Astrocyte of the cerebellum (primary cell): ENCODE measurements around the gene PLA2G4B.

Source experiments
- DNase-seq: peaks from one replicate; pipeline ENCODE4 v3.0.0-alpha.2; 2011; ENCODE audit warnings: low read depth
- H3K4me3 ChIP-seq: 2 replicates; pipeline ENCODE4 v1.5.1; 2011; ENCODE audit warnings: mild to moderate bottlenecking, low read depth, low read length, moderate library complexity
- in situ Hi-C: cut with HindIII; loops from 2 replicates; pipeline ENCODE4 v1.10.0; 2017; ENCODE audit warnings: low sequenced_read_pairs
- TF ChIP-seq, protein P1 (sequence below): IDR thresholded peaks from 2 replicates; pipeline ENCODE4 v1.5.1; 2012; ENCODE audit warnings: low read length, low read depth, moderate library complexity, mild to moderate bottlenecking; ENCODE audit errors: missing control alignments

The PLA2G4B gene

DNA sequence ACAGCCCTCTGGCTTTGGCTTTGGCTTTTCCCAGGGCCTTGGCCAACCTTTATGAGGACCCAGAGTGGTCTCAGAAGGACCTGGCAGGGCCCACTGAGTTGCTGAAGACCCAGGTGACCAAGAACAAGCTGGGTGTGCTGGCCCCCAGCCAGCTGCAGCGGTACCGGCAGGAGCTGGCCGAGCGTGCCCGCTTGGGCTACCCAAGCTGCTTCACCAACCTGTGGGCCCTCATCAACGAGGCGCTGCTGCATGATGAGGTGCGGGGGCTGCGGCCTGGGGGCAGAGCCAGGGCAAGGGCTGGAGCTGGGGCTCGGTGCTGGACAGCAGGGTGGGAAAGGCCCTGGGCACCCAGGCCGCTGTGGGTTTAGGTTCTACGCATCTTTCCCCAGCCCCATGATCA lies 6.2 kb downstream of the PLA2G4B start:
- TF ChIP-seq, protein P1, sequence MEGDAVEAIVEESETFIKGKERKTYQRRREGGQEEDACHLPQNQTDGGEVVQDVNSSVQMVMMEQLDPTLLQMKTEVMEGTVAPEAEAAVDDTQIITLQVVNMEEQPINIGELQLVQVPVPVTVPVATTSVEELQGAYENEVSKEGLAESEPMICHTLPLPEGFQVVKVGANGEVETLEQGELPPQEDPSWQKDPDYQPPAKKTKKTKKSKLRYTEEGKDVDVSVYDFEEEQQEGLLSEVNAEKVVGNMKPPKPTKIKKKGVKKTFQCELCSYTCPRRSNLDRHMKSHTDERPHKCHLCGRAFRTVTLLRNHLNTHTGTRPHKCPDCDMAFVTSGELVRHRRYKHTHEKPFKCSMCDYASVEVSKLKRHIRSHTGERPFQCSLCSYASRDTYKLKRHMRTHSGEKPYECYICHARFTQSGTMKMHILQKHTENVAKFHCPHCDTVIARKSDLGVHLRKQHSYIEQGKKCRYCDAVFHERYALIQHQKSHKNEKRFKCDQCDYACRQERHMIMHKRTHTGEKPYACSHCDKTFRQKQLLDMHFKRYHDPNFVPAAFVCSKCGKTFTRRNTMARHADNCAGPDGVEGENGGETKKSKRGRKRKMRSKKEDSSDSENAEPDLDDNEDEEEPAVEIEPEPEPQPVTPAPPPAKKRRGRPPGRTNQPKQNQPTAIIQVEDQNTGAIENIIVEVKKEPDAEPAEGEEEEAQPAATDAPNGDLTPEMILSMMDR = no peak
- in situ Hi-C loops = no loop called here
- DNase-seq = no peak
- no peak overlapping the region for H3K4me3 ChIP-seq

DNA sequence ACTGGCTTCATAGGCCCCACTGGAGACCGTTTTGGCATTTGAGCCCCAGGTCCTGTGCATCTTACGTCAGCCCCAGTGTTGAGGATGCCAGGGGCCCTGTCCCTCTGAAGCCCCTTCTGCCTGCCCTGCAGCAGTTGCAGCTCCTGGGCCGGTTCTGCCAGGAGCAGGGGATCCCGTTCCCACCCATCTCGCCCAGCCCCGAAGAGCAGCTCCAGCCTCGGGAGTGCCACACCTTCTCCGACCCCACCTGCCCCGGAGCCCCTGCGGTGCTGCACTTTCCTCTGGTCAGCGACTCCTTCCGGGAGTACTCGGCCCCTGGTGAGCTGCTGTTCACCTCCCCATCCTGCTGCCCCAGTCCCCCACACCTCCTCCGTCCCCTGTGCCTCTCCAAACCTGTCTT lies 8.6 kb downstream of the PLA2G4B start:
- TF ChIP-seq, protein P1 = no peak
- in situ Hi-C loops = no loop called here
- H3K4me3 ChIP-seq = no peak overlapping the region
- DNase-seq = no peak

DNA sequence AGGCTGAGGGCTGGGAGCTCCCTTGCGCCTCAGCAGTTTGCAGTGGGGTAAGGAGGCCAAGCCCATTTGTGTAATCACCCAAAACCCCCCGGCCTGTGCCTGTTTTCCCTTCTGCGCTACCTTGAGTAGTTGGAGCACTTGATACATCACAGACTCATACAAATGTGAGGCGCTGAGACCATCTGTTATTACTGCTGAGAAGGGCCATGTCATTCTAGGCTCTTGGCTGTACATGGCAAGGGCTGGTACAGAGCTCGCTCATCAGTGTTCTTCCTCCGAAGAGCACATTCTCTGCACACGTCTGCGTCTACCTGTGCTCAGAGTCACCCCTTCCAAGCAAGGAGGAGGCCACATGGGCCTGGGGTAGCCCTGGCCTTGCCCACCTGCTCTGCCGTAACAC lies 9.3 kb downstream of the PLA2G4B start:
- no peak overlapping the region for H3K4me3 ChIP-seq
- DNase-seq = no peak
- in situ Hi-C loops = no loop called here
- TF ChIP-seq, protein P1 = no peak

DNA sequence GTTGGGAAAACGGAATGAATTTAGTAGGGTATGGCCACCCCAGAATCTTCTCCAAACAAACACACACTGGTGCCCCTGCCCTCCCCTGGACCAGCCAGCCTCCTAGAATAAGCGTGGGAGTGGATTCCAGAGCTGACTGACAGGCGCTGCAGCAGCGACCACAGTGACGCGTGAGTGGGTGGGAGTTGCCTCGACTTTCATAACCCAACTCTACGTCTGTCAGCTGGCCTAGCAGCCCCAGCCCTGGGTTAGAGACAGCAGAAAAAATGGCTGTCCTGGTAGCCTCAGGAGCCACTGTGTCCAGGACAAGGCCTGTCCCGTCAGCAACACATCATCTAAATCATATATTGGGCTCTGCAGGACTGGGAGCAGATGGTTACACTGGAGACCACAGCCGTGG lies 10.0 kb downstream of the PLA2G4B start:
- DNase-seq = no peak
- H3K4me3 ChIP-seq = no peak overlapping the region
- in situ Hi-C loops = no loop called here
- TF ChIP-seq, protein P1 = no peak

DNA sequence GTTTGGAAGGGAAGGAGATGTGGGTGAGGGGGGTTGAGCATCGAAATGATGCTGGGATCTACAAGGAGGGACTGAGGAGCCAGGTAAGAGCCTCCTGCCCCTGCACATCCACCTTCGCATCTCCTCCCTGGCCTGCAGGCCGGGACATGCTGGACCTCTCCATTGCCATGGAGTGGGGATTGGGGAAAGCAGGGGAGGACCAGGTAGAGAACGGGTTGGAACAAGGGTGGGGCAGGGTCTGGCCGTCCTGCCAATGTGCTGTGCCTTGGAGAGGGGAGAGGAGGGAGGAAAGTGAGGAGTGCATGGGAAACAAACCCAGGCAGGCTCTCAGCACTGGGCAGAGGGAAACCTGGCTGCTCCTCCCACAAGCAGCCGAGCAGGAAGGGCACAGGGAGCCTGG lies 10.6 kb downstream of the PLA2G4B start:
- no peak for DNase-seq
- TF ChIP-seq, protein P1 = no peak
- H3K4me3 ChIP-seq = no peak overlapping the region
- in situ Hi-C loops = no loop called here

DNA sequence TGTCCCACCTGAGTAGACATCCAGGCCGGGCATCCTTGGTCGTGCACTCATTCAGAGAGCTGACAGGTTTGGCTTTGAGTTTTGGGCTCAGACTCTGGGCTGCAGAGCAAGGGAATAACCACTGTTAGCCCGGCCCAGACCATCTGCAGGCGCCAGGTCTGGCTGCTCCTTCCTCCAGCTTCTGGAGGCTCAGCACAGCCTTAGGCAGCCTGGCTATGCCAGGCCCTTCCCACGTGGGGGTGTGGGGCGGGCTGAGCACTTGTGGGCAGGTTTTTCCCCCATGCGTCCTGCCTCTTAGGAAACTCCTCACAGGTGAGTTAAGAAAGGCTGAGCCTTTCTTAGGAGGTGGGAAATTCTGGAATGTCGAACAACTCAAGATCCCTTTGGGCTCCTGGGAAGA lies 11.2 kb downstream of the PLA2G4B start:
- no peak for DNase-seq
- H3K4me3 ChIP-seq = no peak overlapping the region
- in situ Hi-C loops = no loop called here
- TF ChIP-seq, protein P1 = no peak
